HT-29 (cell line): ENCODE data around the gene ATF4. TPM values are rescaled to one million over a fixed set of nuclear protein-coding genes. Genes with fewer than 3 reads are reported as not detected.

Experiments
- DNase-seq: peaks from one replicate; pipeline ENCODE4 v3.0.0-alpha.2; 2015; ENCODE audit warnings: low spot score
- total RNA-seq: library from RNA; depleted of rRNA; stranded (reverse); fragments of >200 nt; shearing (Covaris generic); gene quantifications from 2 replicates; pipeline ENCODE4 v1.2.3, GENCODE V29; 2014

ATF4 gene
- total RNA-seq, 1 experiment from 2014 or later: 320 TPM

GRCh38 chr22:39528080-39528661 lies 7.8 kb downstream of the ATF4 start:
- DNase-seq: no peak

DNA sequence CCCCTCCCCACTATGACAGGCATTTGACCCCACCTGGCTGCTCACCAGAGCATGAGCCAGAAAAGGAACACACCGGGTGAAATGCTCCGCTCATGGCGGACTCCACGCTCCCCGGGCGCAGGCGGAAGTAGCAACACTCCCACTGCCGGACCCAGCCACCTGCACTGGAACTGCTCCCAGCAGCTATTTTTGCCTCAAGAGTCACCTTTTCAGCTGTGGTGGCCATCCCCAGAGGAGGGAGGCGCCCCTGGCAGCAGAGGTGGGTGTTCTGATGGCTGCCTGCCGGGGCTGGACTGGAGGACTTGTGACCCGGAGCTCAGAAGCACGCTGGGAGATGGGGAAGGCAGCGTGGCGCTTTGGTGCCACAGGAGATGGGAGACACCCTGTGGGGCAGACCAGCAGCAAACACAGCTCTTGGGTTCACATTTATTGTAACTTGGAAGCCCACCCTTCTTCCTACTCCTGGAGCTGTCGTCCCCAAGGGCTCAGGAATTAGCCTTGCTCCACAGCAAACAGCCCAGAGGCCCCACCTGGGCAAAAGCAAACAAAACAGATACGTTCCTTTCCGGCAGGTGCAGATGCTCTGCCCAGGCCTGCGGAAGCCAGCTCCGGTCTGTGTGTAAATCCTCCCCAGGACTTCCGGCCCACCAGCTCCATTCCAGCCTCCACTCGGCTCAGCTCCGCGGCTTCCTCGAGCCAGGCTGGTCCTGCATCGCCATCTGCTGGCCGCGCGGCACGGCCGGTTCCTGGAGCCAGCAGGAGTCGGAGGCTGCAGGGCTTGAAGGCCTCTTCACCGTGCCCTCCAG lies 8.5 kb downstream of the ATF4 start:
- peak; percentile 92 for DNase-seq

DNA sequence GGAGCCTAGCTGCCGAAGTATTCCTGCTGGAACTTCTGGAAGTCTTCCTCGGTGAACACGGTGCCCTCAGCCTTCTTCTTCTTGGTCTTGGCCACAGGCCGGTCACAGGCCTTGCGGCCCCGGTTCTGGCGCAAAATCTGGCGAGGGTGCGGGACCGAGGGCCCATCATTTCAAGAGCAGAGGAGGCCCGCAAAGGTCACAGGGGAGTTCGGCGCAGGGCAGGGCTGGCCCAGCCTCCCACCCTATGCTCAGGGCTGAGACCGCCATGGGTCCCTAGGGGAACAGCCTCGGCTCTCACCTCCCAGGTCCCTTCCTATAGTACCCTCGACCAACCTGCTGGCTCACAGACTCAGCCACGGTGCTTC lies 9.1 kb downstream of the ATF4 start:
- no peak for DNase-seq

- no peak for DNase-seq
Measured at GRCh38 chr22:39530116-39530515, 9.8 kb downstream of the ATF4 start.

DNA sequence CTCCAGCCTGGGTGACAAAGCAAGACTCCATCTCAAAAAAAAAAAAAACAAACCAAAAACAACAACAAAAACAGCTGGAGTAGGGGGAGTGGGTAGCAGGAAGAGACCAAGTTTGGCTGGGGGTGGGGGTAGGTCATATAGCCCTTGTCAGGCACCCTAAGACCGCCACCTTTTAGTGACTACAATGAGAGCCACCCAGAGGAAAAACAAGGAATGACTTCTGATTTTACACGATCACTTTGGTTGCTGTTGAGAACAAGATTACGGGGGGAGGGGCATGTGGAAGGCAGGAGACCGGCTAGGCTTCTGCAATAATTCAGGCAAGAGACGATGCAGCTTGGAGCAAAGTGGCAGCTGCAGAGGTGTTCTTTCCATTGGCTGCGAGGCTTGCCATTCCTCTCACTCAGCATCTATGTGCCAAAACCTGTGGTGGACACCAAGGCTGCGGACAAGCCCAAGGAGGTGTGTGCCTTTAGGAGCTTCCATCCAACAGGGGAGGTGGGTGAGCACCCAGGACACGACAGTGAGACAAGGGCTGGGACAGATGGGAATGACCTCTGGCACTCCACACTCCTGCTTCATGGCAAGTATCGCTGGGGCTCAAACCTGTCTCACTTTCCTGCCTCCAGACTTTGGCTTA lies 10.4 kb downstream of the ATF4 start:
- DNase-seq: peak; percentile 60

DNA sequence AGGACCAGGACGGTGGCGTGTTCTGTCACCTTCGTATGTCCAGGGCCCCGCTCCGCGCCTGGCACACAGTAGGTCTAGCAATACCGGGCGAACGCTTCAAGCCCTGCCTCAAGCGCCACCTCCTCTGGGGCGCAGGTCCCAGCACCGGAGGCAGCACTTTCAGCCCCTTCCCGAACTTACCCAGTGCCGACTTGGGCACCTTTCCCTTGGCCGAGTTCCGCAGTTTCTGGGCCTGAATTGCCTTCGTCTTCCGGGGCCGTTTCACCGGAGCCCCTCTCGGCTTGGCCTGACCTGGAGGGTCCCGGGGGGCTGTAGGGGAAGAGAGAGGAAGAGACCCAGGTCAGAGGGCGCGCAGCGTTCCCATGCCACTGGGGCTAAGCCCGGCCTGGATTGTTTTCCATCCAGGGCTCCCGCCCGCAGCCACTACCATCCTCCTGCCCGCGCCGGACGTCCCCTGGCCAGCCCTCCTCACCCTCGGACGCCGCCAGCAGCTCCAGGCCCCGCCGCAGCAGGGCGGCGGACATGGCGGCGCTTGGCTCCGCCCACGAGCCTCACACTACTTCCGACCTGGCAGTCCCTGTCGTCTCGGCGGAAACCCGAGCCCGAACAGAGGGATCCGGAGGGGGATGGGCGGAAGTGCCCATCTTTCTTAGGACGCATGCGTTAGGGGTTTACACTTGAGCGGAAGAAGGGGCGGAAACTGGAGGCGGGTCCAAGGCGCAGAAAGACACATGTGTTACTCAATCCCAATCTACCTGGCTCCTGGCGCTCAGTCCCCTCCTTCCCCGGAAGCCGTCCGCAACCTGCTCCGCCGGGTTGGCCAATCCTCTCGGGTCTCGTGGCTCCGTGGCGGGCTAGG lies 12.1 kb downstream of the ATF4 start, which contains the start of gene RPS19BP1:
Gene RPS19BP1, minus strand, starts transcription at position 534 of the 859 bp plus-strand sequence. Its CDS starts 10 bp downstream, at position 524.
- DNase-seq: peak; percentile 97

GRCh38 chr22:39534092-39534506 lies 13.7 kb downstream of the ATF4 start:
- DNase-seq: no peak

- peak; percentile 58 for DNase-seq
Measured at GRCh38 chr22:39534591-39535356, 14.4 kb downstream of the ATF4 start.

DNA sequence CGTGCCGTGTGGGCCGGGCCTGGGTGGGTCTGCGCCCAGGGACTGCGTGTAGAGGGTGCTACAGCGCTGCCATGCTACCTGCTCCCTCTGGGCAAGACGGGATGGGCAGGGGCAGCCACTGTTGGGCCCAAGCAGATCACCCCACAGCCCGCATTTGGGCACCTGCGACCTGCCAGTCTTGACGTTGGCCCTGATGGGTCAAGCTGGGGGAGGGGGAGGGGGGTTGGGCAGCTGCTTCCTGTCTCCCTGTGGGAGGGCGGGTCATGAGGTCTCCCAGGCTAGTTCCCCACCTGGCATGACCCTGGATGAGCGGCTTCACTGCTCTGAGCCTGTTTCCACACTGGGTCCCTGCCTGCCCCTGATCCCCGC lies 15.0 kb downstream of the ATF4 start:
- no peak for DNase-seq

- DNase-seq: no peak
Measured at GRCh38 chr22:39535831-39536449, 15.6 kb downstream of the ATF4 start.

DNA sequence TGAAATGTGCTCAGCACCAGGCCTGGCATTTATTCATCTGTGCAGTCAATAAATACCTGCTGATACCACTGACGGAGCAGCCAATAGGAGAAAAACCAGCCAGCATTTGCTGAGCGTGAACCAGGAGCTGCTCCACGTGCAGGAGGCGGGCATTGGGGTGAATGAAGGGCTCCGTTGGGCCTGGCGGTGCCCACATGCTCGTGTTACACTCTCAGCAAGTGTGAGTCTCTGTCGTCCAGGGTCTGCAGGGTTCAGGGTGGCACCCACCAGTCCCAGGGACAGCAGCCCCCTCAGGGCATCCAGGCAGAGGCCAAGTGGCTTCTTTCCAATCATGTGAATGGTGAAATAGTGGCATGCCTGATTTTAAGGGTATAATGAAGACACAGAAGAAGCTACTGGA lies 16.3 kb downstream of the ATF4 start:
- no peak for DNase-seq

DNA sequence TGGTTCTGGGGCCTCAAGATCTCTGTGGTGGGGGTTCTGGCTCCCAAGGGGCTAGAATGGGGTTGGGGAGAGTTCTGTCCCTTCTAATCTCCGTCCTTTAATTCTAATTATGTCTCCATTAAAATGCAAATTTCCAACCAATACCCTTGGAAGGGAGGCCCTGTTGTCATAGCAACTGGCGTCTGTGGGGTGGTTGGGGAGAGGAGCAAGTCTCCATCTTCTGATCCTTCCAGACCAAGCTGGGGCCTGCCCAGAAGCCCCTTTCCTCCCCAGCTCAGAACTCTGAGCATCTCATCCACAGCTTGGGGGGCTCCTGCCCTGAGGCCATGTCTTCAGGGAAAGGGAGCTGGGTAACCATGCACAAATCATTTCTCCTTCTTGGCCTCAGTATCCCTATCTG lies 17.6 kb downstream of the ATF4 start:
- no peak for DNase-seq

DNA sequence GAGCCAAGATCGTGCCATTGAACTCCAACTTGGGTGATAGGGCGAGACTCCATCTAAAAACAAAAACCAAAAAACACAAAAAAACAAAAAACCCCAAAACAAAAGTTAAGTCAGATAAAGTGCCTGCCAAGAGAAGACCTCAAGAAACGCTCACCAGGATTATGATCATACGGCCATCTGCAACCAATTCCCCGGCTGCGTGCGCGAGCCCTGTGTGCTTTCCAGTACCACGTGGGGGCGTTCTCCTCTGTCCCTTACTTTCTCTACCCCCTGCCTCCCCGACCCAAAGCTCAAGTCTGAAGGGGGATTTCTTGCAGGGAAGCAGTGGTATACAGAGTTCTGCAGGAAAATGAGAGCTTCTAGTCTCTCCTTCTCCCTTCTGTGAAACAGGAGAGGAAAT lies 22.7 kb downstream of the ATF4 start:
- DNase-seq: no peak

DNA sequence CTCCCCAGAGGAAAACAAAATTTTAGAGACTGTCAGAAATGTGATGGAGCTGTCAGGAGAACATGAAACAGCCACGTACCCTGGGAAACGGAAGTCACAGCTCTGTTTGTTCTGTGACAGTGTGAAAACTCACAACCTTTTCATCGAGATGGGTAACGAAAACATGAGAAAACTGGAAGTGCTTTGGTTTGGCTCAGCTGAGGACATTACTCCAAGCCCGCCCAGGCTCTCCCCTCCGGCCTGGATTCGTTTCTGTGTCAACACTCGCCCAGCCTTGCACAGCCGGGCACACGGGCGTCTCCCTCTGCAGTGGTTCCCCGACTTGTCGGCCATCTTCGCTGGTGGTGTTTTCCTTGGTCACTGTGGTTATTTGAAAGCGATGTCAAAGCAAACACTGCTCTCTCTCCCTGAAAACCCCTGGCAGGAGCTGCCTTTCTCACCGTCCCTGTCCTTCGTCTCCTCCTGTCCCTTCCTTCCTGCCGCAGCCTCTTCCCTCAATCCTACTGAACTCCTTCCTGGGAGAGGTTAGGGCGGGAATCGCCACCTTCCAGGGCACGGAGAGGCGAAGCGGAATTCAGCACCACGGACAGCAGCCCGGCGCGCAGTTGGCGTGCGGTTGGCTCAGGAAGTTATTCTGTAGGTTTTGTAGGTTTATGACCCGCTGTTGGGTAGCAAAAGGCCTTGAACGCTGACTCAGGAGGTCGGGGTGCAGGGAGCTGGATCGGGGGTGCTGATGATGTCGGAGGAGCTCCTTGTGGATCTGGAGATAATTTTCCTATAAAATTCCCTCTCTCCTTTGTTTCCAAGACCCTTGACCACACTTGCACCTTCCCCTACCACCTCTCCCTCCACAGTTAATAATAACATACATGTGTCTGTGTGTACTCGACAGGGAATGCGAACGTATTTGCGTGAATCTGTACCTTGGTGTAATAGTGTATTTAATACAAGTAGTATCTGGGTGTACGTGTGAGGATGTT lies 25.3 kb downstream of the ATF4 start:
- DNase-seq: peak; percentile 57

- no peak for DNase-seq
Measured at GRCh38 chr22:39546889-39547586, 26.7 kb downstream of the ATF4 start.

- DNase-seq: no peak
Measured at GRCh38 chr22:39547587-39547947, 27.2 kb downstream of the ATF4 start.

GRCh38 chr22:39553429-39553828 lies 33.1 kb downstream of the ATF4 start:
- no peak for DNase-seq

- DNase-seq: no peak
Measured at GRCh38 chr22:39554151-39554550, 33.8 kb downstream of the ATF4 start.
